GM19025 (cell line): ENCODE data around the gene CDA.
"Not testable (repeated sequence)": the region's sequence is repeated elsewhere in the genome, so short reads cannot be mapped to it uniquely, and the experiment has no call there.

Source experiments
- ATAC-seq: cut with Tn5 transposase; IDR thresholded peaks from one replicate; pipeline ENCODE4 v1.9.1; 2021; ENCODE audit warnings: mild to moderate bottlenecking, low read depth, moderate library complexity; ENCODE audit not compliant: unreplicated experiment

The CDA gene

DNA sequence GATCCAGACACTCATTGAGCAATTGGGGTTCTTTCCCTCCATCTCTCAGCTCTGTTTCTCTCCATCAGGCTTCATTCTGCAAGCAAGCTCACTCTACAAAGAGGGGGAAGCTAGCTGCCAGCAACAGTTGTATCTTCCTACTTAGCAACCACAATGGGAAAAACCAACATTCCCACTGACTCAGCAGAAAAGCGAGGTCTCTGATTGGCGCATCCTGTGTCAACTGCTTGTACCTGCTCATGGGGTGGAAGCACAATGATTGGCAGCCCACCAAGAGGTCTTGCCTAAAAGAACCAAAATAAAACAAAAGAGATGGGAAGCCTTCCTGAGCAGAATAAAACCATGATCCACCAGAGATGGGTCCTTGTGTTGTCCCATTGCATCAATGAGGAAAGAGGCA, 4.0 kb upstream of the CDA start:
- ATAC-seq: no peak

DNA sequence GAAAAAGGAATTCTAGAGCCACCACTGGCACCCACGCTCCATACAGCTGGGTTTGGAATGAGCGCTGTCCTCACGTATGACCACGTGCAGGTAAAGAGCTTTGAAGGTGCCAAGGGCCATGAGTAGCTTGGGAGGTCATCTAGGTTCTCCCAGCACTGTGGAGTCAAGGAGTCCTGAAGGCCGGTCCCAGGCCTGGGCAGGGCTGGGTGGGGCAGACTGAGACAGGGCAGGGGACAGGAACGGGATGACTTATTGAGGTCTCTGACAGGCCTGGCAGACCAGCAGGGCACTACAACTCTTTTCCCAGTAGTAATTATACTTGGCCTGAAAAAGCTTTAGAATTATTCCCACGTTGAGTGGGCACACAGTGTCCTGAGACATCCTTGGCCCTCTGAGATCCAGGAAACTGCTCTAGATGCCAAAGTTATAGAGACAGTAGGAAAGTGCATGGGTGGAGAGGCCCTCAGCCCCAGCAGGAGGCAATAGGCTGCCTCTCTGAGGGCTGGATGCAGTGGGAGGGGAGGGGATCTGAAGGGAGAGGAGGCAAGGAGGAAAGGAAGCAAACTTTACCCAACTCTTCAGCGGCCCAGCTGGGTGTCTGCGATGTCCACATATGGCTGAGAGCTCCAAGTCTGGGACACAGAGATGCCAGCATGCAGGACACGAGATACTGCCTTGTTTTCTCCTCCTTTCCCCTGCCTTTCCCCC, 1.8 kb upstream of the CDA start:
- no peak for ATAC-seq

DNA sequence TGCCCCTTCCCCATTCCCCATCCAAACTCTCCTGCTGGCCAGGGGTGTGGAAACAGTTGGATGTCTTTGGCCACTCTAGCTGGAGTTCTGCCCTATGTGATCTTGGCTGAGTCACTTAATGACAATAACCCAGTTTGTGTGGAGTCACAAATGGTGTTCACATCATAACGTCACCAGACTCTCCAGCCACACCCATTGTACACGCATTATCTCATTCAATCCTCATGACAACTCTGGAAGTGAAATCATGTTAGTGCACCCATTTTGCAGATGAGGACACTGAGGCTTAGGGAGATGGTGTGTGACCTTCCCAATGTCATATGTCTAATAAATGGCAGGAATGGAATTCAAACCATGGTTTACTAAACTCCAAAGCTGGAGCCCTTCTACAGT, 1.2 kb upstream of the CDA start:
- ATAC-seq: no peak

DNA sequence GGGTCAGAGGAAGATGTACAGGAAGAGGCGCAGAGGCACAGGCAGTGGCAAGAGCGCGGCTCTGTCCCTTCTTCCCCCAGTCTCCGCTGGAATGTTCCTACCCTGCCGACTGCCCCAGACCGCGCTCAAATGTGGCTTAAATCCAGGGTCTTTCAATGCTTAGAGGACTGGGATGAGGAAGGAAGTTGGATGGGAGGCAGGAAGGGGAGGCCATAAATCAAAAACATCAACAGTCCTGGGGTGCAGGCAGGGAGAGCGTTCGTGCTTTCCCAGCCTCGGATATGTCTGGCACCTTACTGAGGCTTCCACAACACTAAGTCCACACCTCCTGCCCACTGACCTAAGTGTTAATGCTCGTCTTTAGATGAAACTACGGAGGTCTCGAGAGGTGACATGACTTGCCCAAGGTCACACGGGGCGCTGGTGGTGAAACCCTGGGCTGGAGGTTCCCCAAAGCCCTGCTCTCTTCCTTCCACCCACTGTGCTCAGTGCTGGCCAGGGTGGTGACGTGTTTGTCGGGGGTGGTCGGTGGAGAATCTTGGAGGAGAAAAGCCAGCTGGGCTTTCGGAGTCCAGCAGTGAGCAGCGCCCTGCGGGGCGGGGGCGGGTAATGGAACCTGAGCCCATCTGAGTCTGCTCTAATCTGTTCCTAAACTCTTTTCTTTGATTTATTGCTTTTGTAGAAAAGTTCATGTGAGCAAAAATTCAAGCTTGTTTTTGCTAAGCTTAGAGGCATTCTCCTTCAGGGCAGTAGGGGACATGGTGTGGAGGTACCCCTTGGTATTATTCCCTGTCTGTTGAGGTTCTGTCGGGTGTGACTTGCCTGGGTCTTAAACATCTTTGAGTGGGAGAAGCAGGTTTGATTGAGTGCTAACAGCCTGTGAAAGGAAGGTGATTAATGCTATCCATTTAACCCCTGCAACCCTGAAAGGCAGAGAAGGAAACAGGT, 708 bp downstream of the CDA start:
- ATAC-seq: no peak

DNA sequence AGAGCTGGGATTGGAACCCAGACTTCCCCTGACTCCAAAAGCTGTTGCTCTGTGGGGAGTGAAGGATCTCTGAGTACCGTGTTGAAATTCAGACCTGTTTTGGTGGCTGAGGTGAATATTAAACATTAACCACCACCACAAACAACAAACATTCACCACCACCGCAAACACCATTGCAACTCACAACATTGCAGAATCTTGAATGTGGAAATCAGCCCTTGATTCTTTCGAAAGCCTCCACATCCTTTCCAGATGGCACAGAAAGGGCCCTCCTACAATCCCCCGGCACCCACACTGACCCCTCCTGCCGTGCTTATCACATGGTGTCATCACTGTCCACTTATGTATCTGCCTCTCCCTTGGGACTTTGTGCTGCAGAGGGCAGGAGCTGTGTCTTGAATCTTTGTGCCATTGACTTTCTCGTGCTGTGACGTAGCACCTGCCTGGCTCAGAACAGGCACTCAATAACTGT, 1.4 kb downstream of the CDA start:
- no peak for ATAC-seq

GRCh38 chr1:20593756-20594155, 4.9 kb downstream of the CDA start:
- ATAC-seq: no peak

GRCh38 chr1:20594746-20595145, 5.8 kb downstream of the CDA start:
- no peak for ATAC-seq

GRCh38 chr1:20596106-20596505, 7.2 kb downstream of the CDA start:
- ATAC-seq: no peak

GRCh38 chr1:20597650-20598049, 8.8 kb downstream of the CDA start:
- no peak for ATAC-seq

DNA sequence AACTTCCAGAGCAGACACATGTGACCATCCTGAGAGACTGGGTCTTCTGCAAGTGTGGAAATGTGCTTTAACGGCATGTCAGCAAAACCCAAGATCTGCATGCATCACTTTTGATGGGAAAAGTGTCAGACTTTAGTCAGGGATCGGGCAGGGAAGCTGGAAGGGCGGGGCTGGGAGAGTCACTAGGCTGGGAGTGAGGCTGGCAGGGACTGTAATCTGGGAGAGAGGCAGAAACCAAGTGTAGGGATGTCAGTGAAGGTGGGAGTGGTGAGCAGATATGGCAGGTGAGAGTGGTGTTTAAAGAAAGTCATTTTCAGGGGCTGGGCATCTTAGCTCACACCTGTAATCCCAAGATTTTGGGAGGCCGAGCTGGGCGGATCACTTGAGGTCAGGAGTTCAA, 11.3 kb downstream of the CDA start:
- no peak for ATAC-seq

DNA sequence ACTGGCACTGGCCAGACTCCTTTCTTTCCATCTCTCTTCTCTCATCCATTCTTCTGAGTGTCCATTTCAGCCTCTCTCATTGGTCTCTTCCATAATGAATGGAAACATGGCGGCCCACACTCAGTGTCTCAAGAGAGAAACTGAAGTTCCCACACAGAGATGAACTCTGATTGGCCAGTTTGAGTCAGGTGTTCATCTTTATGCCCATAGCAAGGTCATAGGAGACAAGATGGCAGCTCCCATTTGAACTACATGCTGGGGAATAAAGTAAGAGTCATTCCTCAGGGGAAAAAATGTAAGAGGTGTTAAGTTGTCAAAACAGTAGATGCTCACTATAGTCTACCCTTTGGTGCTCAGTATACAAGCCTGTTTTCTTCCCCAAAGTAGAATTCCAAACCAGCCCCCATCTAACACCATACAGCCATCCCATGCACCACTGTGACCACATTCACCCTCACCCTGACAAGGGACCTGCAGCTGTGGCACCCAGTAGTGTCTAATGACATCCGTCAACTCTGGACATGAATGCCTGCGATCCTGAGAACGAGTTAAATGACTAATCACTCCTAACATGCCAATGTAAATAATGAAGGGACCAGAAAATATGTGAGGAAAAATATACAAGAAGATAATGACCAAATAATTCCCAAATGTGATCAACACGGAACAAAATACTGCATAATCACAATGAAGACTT, 12.4 kb downstream of the CDA start:
- no peak for ATAC-seq

DNA sequence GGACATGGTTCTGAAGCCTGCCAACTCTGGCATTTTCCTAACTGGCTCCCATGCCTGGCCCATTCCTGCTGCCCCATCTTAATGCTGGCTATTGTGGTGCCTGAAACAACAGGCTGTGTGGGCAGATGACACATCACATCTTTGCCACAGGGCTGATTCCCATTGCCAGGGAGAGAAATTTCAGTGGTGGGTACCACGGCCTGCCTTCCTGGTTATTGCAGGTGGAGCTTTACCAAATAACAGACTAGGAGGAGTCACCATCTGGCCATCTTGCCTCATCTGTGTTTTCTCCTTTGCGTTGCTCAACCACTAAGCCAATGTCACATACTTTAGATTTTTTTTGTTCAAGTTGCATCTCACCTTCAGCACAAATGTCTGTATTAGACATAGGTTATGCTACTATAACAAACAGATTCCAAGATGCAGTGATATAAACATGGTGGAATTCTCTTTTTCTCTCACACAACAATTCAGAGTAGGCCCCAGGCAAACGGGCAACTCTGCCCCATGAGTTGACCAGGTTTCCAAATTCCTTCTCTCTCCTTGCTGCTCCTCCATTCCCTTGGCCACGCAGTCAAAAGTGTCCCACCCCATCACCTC, 14.1 kb downstream of the CDA start:
- ATAC-seq: no peak

- no peak for ATAC-seq
Measured at GRCh38 chr1:20603504-20604464, 14.9 kb downstream of the CDA start.

GRCh38 chr1:20604678-20605077, 15.8 kb downstream of the CDA start:
- no peak for ATAC-seq

DNA sequence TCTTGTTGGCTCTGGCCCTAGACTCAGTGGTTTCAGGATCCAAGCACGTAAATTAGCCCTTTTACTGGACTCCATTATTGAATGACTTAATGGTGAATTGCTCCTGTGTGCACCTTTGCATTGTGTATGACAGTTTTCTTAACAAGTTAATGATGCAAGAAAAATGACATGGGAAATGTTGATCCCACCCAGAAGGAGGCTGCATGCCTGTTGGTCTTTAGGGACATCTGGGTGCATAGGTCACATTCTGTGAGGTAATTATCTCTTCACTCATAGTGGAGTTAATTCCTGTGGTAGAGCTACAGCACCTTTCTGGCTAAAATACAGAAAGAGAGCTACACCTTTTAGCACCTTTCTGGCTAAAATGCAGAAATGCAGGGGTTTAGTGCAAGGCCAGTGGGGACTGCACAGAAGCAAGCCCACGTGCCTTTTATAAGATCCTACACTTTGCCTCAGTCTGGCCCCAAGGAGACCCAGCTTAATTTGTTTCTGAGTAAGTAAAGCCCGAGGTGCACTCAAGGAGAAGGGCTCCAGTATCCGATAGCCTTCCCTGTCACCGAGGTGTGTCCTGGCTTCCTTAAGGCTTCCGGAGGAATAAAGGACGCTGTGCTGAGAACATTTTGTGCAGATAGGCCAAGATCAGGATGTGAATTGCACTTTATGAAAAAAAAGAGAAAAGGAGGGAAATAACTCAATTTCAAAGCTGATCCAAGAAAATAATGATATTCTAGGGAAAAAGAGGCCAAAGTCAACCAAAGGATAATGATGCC, 18.1 kb downstream of the CDA start:
- not testable (repeated sequence) for ATAC-seq

GRCh38 chr1:20609541-20609940, 20.6 kb downstream of the CDA start:
- no peak for ATAC-seq

DNA sequence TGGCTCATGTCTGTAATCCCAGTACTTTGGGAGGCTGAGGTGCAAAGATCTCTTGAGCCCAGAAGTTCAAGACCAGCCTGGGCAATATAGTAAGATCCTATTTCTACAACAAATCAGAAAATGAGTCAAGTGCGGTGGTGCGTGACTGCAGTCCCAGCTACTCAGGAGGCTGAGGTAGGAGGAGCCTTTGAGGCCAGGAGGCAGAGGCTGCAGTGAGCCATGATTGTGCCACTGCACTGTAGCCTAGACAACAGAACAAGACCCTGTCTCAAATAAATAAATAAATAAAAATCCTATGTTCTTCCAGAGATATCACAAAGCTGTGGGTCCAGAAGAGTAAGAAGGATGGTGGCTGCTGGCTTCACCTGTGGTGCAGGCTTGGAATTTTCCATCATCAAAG, 22.1 kb downstream of the CDA start:
- no peak for ATAC-seq

- ATAC-seq: no peak
Measured at GRCh38 chr1:20611652-20612051, 22.8 kb downstream of the CDA start.

DNA sequence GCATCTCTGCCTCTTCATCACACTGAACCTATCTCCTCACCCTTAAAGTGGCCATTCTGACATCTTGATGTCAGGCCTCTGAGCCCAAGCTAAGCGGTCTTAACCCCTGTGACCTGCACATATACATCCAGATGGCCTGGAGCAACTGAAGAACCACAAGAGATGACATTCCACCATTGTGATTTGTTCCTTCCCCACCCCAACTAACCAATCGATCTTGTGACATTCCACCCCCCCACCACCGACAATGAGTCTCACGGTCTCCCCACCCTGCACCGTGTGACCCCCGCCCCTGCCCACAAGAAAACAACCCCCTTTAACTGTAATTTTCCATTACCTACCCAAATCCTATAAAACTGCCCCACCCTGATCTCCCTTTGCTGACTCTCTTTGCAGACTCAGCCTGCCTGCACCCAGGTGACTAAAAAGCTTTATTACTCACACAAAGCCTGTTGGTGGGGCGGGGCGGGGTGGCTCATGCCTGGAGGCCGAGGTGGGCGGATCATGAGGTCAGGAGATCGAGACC, 23.4 kb downstream of the CDA start:
- no peak for ATAC-seq
